HepG2 (cell line): ENCODE measurements around the gene COPS3. TPM values are rescaled to one million over a fixed set of nuclear protein-coding genes. Genes with fewer than 3 reads are reported as not detected.

Experiments
- ARNT2 ChIP-seq: sonication (generic); formaldehyde crosslinking; IDR thresholded peaks from 2 replicates; pipeline ENCODE4 v1.8.0; 2022; ENCODE audit warnings: mild to moderate bottlenecking, low read depth, missing genetic modification reagents, moderate library complexity
- BCL6 ChIP-seq: IDR thresholded peaks from 2 replicates; pipeline ENCODE4 v1.6.1; 2016; ENCODE audit warnings: missing genetic modification reagents, missing compliant biosample characterization
- FOSL1 ChIP-seq: sonication (generic); formaldehyde crosslinking; IDR thresholded peaks from 2 replicates; pipeline ENCODE4 v1.9.0; 2021; ENCODE audit warnings: missing genetic modification reagents, borderline replicate concordance
- FOXK1 ChIP-seq: sonication (generic); formaldehyde crosslinking; IDR thresholded peaks from 2 replicates; pipeline ENCODE4 v1.4.0; 2020; ENCODE audit warnings: low read depth, missing genetic modification reagents, borderline replicate concordance
- RFX5 ChIP-seq: IDR thresholded peaks from 2 replicates; pipeline ENCODE4 v1.6.1; 2011; ENCODE audit warnings: low read depth, low read length, improper control_type of control experiment
- RNF2 ChIP-seq: fragments of 450-650 bp; conservative IDR thresholded peaks from 2 replicates; pipeline ENCODE4 v1.6.1; 2016; ENCODE audit warnings: low read depth
- SIX1 ChIP-seq: sonication (generic); formaldehyde crosslinking; IDR thresholded peaks from 2 replicates; pipeline ENCODE4 v1.4.0; 2020; ENCODE audit warnings: missing genetic modification reagents, borderline replicate concordance
- ZNF180 ChIP-seq: sonication (generic); formaldehyde crosslinking; IDR thresholded peaks from 2 replicates; pipeline ENCODE4 v1.4.0; 2020; ENCODE audit warnings: low read depth, missing genetic modification reagents, borderline replicate concordance
- ZNF24 ChIP-seq: fragments of 450-650 bp; IDR thresholded peaks from 2 replicates; pipeline ENCODE4 v1.6.1; 2017; ENCODE audit warnings: antibody characterized with exemption, mild to moderate bottlenecking
- ZNF441 ChIP-seq: sonication (generic); formaldehyde crosslinking; IDR thresholded peaks from 2 replicates; pipeline ENCODE4 v1.7.0; 2021; ENCODE audit warnings: missing genetic modification reagents, borderline replicate concordance
- ZNF614 ChIP-seq: IDR thresholded peaks from 2 replicates; pipeline ENCODE4 v1.6.1; 2018; ENCODE audit warnings: missing biosample characterization, missing genetic modification reagents, inconsistent platforms, borderline replicate concordance
- ZNF713 ChIP-seq: sonication (generic); formaldehyde crosslinking; IDR thresholded peaks from 2 replicates; pipeline ENCODE4 v1.4.0; 2020; ENCODE audit warnings: mild to moderate bottlenecking, missing genetic modification reagents
- ZNF724P ChIP-seq: sonication (generic); formaldehyde crosslinking; IDR thresholded peaks from 2 replicates; pipeline ENCODE4 v1.8.0; 2022; ENCODE audit warnings: missing genetic modification reagents, borderline replicate concordance
- polyA plus RNA-seq, 8 experiments: library from polyadenylated mRNA; depleted of rRNA in 3 of 8; stranded (reverse) in 7 of 8; unstranded in 1 of 8; fragments of >200 nt; fragmentation: Illumina TruSeq in 4 of 8; extraction: Trizol in 4 of 8; gene quantifications; 2 replicates each; pipeline versions ENCODE4 v1.2.1 to v1.2.3, GENCODE V29; 2011 to 2016; ENCODE audit warnings: low read depth in 4 of 8, missing spikeins in 1 of 8, mixed read lengths in 1 of 8; ENCODE audit not compliant: insufficient read depth in 1 of 8
- total RNA-seq, 5 experiments: library from RNA; depleted of rRNA; stranded (reverse); fragments of >200 nt; fragmentation: Illumina TruSeq; extraction: Trizol; gene quantifications; 2 replicates each; pipeline ENCODE4 v1.2.3, GENCODE V29; 2016; ENCODE audit warnings: low read depth in 1 of 5
- TF ChIP-seq, protein P1 (sequence below): sonication (generic); formaldehyde crosslinking; IDR thresholded peaks from 2 replicates; pipeline ENCODE4 v1.4.0; 2020; ENCODE audit warnings: missing genetic modification reagents, mild to moderate bottlenecking, borderline replicate concordance
- TF ChIP-seq, protein P2 (sequence below): sonication (generic); formaldehyde crosslinking; conservative IDR thresholded peaks from 2 replicates; pipeline ENCODE4 v1.4.0; 2020; ENCODE audit warnings: missing genetic modification reagents
- TF ChIP-seq, protein P3 (sequence below): sonication (generic); formaldehyde crosslinking; IDR thresholded peaks from 2 replicates; pipeline ENCODE4 v1.5.1; 2020; ENCODE audit warnings: missing genetic modification reagents, mild to moderate bottlenecking, borderline replicate concordance
- TF ChIP-seq, protein P4 (sequence below): sonication (generic); formaldehyde crosslinking; IDR thresholded peaks from 2 replicates; pipeline ENCODE4 v1.4.0; 2020; ENCODE audit warnings: missing genetic modification reagents, borderline replicate concordance
- TF ChIP-seq, protein P5 (sequence below): sonication (generic); formaldehyde crosslinking; IDR thresholded peaks from 2 replicates; pipeline ENCODE4 v1.5.0; 2020; ENCODE audit warnings: missing genetic modification reagents

Gene COPS3
- total and polyA plus RNA-seq, 2 of the 13 experiments (the other 11 are each of a cell fraction or from before 2014, with no cell fraction given) = 46.3 to 103 TPM

DNA sequence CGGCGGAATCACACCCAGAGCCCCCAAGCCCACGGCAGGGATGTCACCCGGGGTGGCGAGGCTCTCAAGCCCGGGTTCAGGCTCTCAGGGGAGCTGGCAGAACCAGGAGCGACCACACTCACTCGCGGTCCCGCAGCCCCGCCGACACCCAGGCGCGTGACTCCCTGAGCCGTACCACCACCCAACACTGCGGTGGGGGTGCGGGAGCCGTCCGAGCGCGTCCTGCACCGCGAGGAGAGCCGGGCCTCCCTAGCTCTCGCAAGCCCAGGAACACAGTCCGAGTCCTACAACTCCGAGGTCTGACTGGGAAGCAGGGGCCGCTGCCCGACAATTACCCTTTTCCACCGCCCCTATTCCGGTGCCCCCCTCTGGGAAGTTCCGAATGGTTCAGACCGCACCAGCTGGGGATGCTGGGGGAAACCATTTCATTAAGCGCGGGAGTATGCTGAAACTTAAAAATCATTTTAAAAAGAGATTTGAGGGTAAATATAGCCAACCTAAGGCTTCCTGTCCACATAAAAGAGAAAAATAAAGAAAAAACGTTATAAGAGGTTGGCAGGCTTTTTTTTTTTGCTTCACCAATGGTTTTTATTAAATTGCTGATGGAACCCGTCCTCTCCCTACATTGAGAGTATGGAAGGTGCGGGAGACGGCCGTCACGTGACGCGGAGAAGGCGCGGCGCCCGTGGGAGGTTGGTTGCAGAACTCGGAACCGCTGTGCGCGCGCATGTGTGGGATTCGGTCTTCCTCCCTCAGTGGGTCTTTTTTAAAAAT is 43.8 kb downstream of the COPS3 start, which contains the start of gene FLCN (continued):
- TF ChIP-seq, protein P1, sequence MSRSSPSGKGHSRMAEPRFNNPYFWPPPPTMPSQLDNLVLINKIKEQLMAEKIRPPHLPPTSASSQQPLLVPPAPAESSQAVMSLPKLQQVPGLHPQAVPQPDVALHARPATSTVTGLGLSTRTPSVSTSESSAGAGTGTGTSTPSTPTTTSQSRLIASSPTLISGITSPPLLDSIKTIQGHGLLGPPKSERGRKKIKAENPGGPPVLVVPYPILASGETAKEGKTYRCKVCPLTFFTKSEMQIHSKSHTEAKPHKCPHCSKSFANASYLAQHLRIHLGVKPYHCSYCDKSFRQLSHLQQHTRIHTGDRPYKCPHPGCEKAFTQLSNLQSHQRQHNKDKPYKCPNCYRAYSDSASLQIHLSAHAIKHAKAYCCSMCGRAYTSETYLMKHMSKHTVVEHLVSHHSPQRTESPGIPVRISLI = no peak
- TF ChIP-seq RNF2 = peak; percentile 49; the same call in 1 of the 2 replicates
- TF ChIP-seq RFX5 = no peak
- TF ChIP-seq FOXK1 = no peak
- TF ChIP-seq ARNT2 (CRISPR knock-in tag) = 0 out of 2 replicates have a peak, but pooled peaks have one; percentile 6
- TF ChIP-seq ZNF180 = peak; percentile 75; the same call in 1 of the 2 replicates
- TF ChIP-seq ZNF441 (CRISPR knock-in tag) = no peak
- no peak for TF ChIP-seq SIX1
- TF ChIP-seq, protein P2, sequence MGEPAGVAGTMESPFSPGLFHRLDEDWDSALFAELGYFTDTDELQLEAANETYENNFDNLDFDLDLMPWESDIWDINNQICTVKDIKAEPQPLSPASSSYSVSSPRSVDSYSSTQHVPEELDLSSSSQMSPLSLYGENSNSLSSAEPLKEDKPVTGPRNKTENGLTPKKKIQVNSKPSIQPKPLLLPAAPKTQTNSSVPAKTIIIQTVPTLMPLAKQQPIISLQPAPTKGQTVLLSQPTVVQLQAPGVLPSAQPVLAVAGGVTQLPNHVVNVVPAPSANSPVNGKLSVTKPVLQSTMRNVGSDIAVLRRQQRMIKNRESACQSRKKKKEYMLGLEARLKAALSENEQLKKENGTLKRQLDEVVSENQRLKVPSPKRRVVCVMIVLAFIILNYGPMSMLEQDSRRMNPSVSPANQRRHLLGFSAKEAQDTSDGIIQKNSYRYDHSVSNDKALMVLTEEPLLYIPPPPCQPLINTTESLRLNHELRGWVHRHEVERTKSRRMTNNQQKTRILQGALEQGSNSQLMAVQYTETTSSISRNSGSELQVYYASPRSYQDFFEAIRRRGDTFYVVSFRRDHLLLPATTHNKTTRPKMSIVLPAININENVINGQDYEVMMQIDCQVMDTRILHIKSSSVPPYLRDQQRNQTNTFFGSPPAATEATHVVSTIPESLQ (CRISPR knock-in tag) = no peak
- TF ChIP-seq ZNF724P (CRISPR knock-in tag) = no peak
- no peak for TF ChIP-seq ZNF614
- no peak for TF ChIP-seq FOSL1
- TF ChIP-seq BCL6 (CRISPR knock-in tag) = peak; percentile 15; the same call in 1 of the 2 replicates
- no peak for TF ChIP-seq ZNF24
- TF ChIP-seq, protein P3, sequence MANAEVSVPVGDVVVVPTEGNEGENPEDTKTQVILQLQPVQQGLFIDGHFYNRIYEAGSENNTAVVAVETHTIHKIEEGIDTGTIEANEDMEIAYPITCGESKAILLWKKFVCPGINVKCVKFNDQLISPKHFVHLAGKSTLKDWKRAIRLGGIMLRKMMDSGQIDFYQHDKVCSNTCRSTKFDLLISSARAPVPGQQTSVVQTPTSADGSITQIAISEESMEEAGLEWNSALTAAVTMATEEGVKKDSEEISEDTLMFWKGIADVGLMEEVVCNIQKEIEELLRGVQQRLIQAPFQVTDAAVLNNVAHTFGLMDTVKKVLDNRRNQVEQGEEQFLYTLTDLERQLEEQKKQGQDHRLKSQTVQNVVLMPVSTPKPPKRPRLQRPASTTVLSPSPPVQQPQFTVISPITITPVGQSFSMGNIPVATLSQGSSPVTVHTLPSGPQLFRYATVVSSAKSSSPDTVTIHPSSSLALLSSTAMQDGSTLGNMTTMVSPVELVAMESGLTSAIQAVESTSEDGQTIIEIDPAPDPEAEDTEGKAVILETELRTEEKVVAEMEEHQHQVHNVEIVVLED (CRISPR knock-in tag) = no peak; the same call in 1 of the 2 replicates
- TF ChIP-seq, protein P4, sequence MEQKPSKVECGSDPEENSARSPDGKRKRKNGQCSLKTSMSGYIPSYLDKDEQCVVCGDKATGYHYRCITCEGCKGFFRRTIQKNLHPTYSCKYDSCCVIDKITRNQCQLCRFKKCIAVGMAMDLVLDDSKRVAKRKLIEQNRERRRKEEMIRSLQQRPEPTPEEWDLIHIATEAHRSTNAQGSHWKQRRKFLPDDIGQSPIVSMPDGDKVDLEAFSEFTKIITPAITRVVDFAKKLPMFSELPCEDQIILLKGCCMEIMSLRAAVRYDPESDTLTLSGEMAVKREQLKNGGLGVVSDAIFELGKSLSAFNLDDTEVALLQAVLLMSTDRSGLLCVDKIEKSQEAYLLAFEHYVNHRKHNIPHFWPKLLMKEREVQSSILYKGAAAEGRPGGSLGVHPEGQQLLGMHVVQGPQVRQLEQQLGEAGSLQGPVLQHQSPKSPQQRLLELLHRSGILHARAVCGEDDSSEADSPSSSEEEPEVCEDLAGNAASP = no peak; the same call in 1 of the 2 replicates
- TF ChIP-seq, protein P5, sequence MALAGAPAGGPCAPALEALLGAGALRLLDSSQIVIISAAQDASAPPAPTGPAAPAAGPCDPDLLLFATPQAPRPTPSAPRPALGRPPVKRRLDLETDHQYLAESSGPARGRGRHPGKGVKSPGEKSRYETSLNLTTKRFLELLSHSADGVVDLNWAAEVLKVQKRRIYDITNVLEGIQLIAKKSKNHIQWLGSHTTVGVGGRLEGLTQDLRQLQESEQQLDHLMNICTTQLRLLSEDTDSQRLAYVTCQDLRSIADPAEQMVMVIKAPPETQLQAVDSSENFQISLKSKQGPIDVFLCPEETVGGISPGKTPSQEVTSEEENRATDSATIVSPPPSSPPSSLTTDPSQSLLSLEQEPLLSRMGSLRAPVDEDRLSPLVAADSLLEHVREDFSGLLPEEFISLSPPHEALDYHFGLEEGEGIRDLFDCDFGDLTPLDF (CRISPR knock-in tag) = no peak
- no peak for TF ChIP-seq ZNF713 (CRISPR knock-in tag)
